Upper lobe of left lung (tissue), 4 donors: ENCODE data around the gene NSG2.

Source experiments
- EP300 ChIP-seq, 4 donors: sonication (generic); formaldehyde crosslinking; IDR thresholded peaks; one replicate each; pipeline ENCODE4 v1.5.1; 2017; ENCODE audit warnings: antibody characterized with exemption in 4 of 4, control low read depth in 2 of 4
- POLR2A ChIP-seq, 4 donors: fragments of 450-650 bp; IDR thresholded peaks; one replicate each; pipeline ENCODE4 v1.5.1; 2016 to 2017; ENCODE audit warnings: antibody characterized with exemption in 4 of 4, mild to moderate bottlenecking in 2 of 4
- POLR2AphosphoS5 ChIP-seq, 2 donors: sonication (generic); formaldehyde crosslinking; IDR thresholded peaks; one replicate each; pipeline ENCODE4 v1.5.1; 2017; ENCODE audit warnings: antibody characterized with exemption in 2 of 2

- no peak for TF ChIP-seq POLR2A (IDR thresholded peaks at IDR 0.05)
- TF ChIP-seq POLR2AphosphoS5 (IDR thresholded peaks at IDR 0.05): no peak
- no peak for TF ChIP-seq EP300 (IDR thresholded peaks at IDR 0.05)
These were observed 64.8 kb downstream of the NSG2 start for GRCh38 chr5:174110310-174110709.
